ENCODE data around the gene PCDH9.

PCDH9 gene

GRCh38 chr13:67015976-67016600 lies 214.0 kb downstream of the PCDH9 start:
- Histone ChIP-seq H3K4me1 (ENCODE audit: insufficient read depth, low read length, poor library complexity, severe bottlenecking) (no peaks in the 10 kb centered on the region), H3K36me3 (ENCODE audit: insufficient read depth, low read length) (no peaks in the 10 kb centered on the region), H3K4me2 (ENCODE audit: low read depth, low read length, poor library complexity, severe bottlenecking) (no peak overlapping the region), H2AFZ (ENCODE audit: low read length) (no peak overlapping the region), H3K27me3 (ENCODE audit: insufficient read depth, low read length, poor library complexity, severe bottlenecking) (no peaks in the 10 kb centered on the region), H3K79me2 (ENCODE audit: insufficient read depth, low read length) (no peaks in the 10 kb centered on the region), H3K9ac (ENCODE audit: low read depth, low read length, poor library complexity, severe bottlenecking) (no peak overlapping the region), H3F3A (ENCODE audit: low read depth) (no peaks in the 10 kb centered on the region), H3K9me2 (replicated peaks; ENCODE audit: low read depth, low read length) (no peaks in the 10 kb centered on the region), H3K9me3 (ENCODE audit: insufficient read depth, low read depth, low read length) (no peaks in the 10 kb centered on the region), H4K20me1 (ENCODE audit: insufficient read depth, low read length, poor library complexity, severe bottlenecking) (no peaks in the 10 kb centered on the region), H3K4me3 (ENCODE audit: low read length, poor library complexity, severe bottlenecking) (no peak overlapping the region)
- TF ChIP-seq EZH2phosphoT487 (IDR thresholded peaks at IDR 0.05; ENCODE audit: borderline replicate concordance) (no peak), CTCF (conservative IDR thresholded peaks at IDR 0.05; ENCODE audit: low read length) (no peak)

DNA sequence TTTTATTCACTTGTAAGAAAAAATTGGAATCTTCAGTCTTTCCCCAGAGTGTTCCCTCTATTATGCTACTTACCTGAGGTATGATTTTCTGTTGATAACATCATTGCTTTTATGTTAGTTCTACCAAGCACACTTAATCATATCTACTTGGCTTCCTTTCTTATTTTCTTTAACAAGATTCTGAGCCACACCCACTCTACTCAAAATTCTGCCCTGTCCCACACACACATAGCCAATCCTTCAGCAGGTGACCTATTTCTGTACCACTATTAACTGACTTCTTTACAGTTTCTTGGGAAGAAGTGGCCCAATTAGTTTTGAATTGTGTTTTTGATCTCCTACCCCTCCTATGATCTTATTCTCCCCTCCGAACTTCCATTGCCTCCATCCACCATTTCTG lies 215.7 kb downstream of the PCDH9 start:
- no peaks in the 10 kb centered on the region for H3K36me3 ChIP-seq (ENCODE audit: insufficient read depth, low read length)
- no peak overlapping the region for H3K4me3 ChIP-seq (ENCODE audit: low read length, poor library complexity, severe bottlenecking)
- H3K9ac ChIP-seq (ENCODE audit: low read depth, low read length, poor library complexity, severe bottlenecking): no peak overlapping the region
- no peaks in the 10 kb centered on the region for H3K9me2 ChIP-seq (replicated peaks; ENCODE audit: low read depth, low read length)
- no peaks in the 10 kb centered on the region for H3K4me1 ChIP-seq (ENCODE audit: insufficient read depth, low read length, poor library complexity, severe bottlenecking)
- no peaks in the 10 kb centered on the region for H4K20me1 ChIP-seq (ENCODE audit: insufficient read depth, low read length, poor library complexity, severe bottlenecking)
- H3K9me3 ChIP-seq (ENCODE audit: insufficient read depth, low read depth, low read length): no peaks in the 10 kb centered on the region
- no peak overlapping the region for H2AFZ ChIP-seq (ENCODE audit: low read length)
- no peak for TF ChIP-seq EZH2phosphoT487 (IDR thresholded peaks at IDR 0.05; ENCODE audit: borderline replicate concordance)
- no peak for TF ChIP-seq CTCF (conservative IDR thresholded peaks at IDR 0.05; ENCODE audit: low read length)
- H3F3A ChIP-seq (ENCODE audit: low read depth): no peaks in the 10 kb centered on the region
- H3K79me2 ChIP-seq (ENCODE audit: insufficient read depth, low read length): no peaks in the 10 kb centered on the region
- no peak overlapping the region for H3K4me2 ChIP-seq (ENCODE audit: low read depth, low read length, poor library complexity, severe bottlenecking)
- H3K27me3 ChIP-seq (ENCODE audit: insufficient read depth, low read length, poor library complexity, severe bottlenecking): no peaks in the 10 kb centered on the region

- Histone ChIP-seq H3K27me3 (ENCODE audit: insufficient read depth, low read length, poor library complexity, severe bottlenecking) (no peaks in the 10 kb centered on the region), H3F3A (ENCODE audit: low read depth) (no peaks in the 10 kb centered on the region), H3K36me3 (ENCODE audit: insufficient read depth, low read length) (no peaks in the 10 kb centered on the region), H3K9ac (ENCODE audit: low read depth, low read length, poor library complexity, severe bottlenecking) (no peak overlapping the region), H3K4me2 (ENCODE audit: low read depth, low read length, poor library complexity, severe bottlenecking) (no peak overlapping the region), H3K9me3 (ENCODE audit: insufficient read depth, low read depth, low read length) (no peaks in the 10 kb centered on the region), H3K4me3 (ENCODE audit: low read length, poor library complexity, severe bottlenecking) (no peak overlapping the region), H3K9me2 (replicated peaks; ENCODE audit: low read depth, low read length) (no peaks in the 10 kb centered on the region), H2AFZ (ENCODE audit: low read length) (no peak overlapping the region), H3K4me1 (ENCODE audit: insufficient read depth, low read length, poor library complexity, severe bottlenecking) (no peaks in the 10 kb centered on the region), H3K79me2 (ENCODE audit: insufficient read depth, low read length) (no peaks in the 10 kb centered on the region), H4K20me1 (ENCODE audit: insufficient read depth, low read length, poor library complexity, severe bottlenecking) (no peaks in the 10 kb centered on the region)
- TF ChIP-seq EZH2phosphoT487 (IDR thresholded peaks at IDR 0.05; ENCODE audit: borderline replicate concordance): no peak
- no peak for TF ChIP-seq CTCF (conservative IDR thresholded peaks at IDR 0.05; ENCODE audit: low read length)
Observed at GRCh38 chr13:67013709-67014108, 216.4 kb downstream of the PCDH9 start.

Measured in Loucy (cell line).